ENCODE results near the gene FARS2. TPM values are rescaled to one million over a fixed set of nuclear protein-coding genes. Genes with fewer than 3 reads are reported as not detected.

Gene FARS2
- total RNA-seq, 1 experiment from 2014 or later = 17.8 TPM

DNA sequence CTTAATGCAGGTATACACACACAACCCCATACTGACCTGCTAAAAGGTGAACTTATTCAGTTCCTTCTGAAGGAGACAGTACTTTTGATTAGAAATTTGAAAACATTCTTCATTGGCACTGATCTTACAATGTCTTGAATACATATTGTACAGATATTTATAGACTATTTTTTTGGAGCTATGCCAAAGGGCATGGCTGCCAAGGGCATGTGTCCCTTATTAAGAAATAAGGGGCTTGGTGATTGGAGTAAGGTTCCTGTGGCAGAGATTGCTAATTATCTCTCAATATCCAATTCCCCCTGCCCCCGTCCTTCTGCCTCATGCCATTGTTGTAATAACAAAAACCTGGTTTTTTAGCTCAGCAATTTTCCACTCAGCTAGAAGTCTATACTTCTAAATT lies 355.9 kb downstream of the FARS2 start:
- CTCF ChIA-PET = no interaction called here
- H3K36me3 ChIP-seq (ENCODE audit: insufficient read depth, low read length, poor library complexity, severe bottlenecking) = no peaks in the 10 kb centered on the region
- intact Hi-C loops (cut with micrococcal nuclease; ENCODE audit: unreplicated experiment) = no loop called here
- no peaks in the 10 kb centered on the region for H3K4me1 ChIP-seq (ENCODE audit: insufficient read depth, low read length, poor library complexity, severe bottlenecking)
- POLR2A ChIA-PET (ENCODE audit: low non-redundant PET) = no interaction called here
- H3K27me3 ChIP-seq (replicated peaks; ENCODE audit: insufficient read depth, low read depth, low read length, poor library complexity) = no peaks in the 10 kb centered on the region
- no TSS peak for BruUV-seq (replicated peaks)
- H3K27ac ChIP-seq (ENCODE audit: low read depth, low read length, poor library complexity, severe bottlenecking) = no peak overlapping the region
- no peaks in the 10 kb centered on the region for H3K9me3 ChIP-seq (ENCODE audit: low read depth, low read length, poor library complexity, severe bottlenecking)
- TF ChIP-seq, protein P1, sequence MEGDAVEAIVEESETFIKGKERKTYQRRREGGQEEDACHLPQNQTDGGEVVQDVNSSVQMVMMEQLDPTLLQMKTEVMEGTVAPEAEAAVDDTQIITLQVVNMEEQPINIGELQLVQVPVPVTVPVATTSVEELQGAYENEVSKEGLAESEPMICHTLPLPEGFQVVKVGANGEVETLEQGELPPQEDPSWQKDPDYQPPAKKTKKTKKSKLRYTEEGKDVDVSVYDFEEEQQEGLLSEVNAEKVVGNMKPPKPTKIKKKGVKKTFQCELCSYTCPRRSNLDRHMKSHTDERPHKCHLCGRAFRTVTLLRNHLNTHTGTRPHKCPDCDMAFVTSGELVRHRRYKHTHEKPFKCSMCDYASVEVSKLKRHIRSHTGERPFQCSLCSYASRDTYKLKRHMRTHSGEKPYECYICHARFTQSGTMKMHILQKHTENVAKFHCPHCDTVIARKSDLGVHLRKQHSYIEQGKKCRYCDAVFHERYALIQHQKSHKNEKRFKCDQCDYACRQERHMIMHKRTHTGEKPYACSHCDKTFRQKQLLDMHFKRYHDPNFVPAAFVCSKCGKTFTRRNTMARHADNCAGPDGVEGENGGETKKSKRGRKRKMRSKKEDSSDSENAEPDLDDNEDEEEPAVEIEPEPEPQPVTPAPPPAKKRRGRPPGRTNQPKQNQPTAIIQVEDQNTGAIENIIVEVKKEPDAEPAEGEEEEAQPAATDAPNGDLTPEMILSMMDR (conservative IDR thresholded peaks at IDR 0.05; ENCODE audit: low read depth, low read length) = no peak
- TF ChIP-seq EZH2 (IDR thresholded peaks at IDR 0.05; ENCODE audit: borderline replicate concordance, low read depth, low read length, poor library complexity, severe bottlenecking) = no peak
- H3K4me3 ChIP-seq (ENCODE audit: low read depth, low read length, poor library complexity, severe bottlenecking) = no peak overlapping the region
- DNase-seq (ENCODE audit: low spot score) = no peak

DNA sequence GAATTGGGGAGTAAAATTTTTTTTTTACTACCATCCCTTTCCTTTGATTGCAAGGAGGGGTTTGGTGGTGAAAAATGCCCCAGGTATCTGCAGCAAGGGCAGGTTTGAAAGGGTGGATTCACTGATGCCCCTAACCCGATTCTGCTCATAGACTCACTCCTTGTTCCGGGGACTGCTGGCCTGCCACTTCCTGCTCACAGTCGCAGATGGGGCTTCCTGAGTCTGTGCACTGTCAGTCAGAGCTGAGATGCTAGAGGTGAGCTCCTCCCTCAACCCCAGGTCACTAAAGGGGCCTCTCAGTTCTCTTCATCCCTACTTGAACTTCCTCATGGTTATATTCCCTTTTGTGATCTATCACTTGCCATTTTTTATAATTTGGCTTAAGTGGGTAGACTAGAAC lies 357.9 kb downstream of the FARS2 start:
- Histone ChIP-seq H3K4me1 (ENCODE audit: insufficient read depth, low read length, poor library complexity, severe bottlenecking) (no peaks in the 10 kb centered on the region), H3K27ac (ENCODE audit: low read depth, low read length, poor library complexity, severe bottlenecking) (no peak overlapping the region), H3K9me3 (ENCODE audit: low read depth, low read length, poor library complexity, severe bottlenecking) (no peaks in the 10 kb centered on the region), H3K4me3 (ENCODE audit: low read depth, low read length, poor library complexity, severe bottlenecking) (no peak overlapping the region), H3K27me3 (replicated peaks; ENCODE audit: insufficient read depth, low read depth, low read length, poor library complexity) (no peaks in the 10 kb centered on the region), H3K36me3 (ENCODE audit: insufficient read depth, low read length, poor library complexity, severe bottlenecking) (no peaks in the 10 kb centered on the region)
- BruUV-seq (replicated peaks) = no TSS peak
- CTCF ChIA-PET = no interaction called here
- POLR2A ChIA-PET (ENCODE audit: low non-redundant PET) = no interaction called here
- DNase-seq (ENCODE audit: low spot score) = no peak
- intact Hi-C loops (cut with micrococcal nuclease; ENCODE audit: unreplicated experiment) = no loop called here
- no peak for TF ChIP-seq EZH2 (IDR thresholded peaks at IDR 0.05; ENCODE audit: borderline replicate concordance, low read depth, low read length, poor library complexity, severe bottlenecking)
- TF ChIP-seq, protein P1 (conservative IDR thresholded peaks at IDR 0.05; ENCODE audit: low read depth, low read length) = no peak

DNA sequence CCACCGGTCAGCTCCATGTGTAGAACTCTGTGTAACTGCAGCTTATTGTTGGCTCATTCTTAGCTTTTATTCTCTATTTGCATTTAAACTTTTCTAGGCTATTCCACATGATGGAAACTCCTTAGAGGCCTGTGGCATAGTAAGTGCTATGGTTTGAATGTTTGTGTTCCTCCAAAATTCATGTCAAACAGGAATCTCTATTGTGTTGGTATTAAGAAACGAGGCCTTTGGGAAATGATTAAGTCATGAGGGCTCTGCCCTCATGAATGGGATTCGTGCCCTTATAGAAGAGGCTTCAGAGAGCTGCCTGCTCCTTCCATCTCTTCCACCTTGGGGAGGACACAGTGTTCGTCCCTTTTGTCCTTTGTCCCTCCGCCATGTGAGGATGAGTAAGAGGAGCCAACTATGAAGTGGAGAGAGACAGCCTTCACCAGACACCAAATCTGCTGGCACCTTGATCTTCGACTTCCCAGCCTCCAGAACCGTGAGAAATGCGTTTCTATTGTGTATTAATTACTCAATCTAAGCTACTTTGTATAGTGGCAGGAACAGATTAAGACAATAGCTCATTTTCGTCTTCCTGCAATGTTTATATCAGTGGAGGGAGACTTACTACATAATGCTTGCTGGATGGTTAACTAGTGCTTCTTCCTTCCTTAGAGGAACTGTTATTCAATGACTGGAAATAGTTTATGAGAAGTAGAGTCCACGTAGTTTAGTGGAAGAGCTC lies 361.1 kb downstream of the FARS2 start:
- Histone ChIP-seq H3K4me1 (ENCODE audit: insufficient read depth, low read length, poor library complexity, severe bottlenecking) (no peaks in the 10 kb centered on the region), H3K9me3 (ENCODE audit: low read depth, low read length, poor library complexity, severe bottlenecking) (no peaks in the 10 kb centered on the region), H3K4me3 (ENCODE audit: low read depth, low read length, poor library complexity, severe bottlenecking) (no peak overlapping the region), H3K27me3 (replicated peaks; ENCODE audit: insufficient read depth, low read depth, low read length, poor library complexity) (no peaks in the 10 kb centered on the region), H3K27ac (ENCODE audit: low read depth, low read length, poor library complexity, severe bottlenecking) (no peak overlapping the region), H3K36me3 (ENCODE audit: insufficient read depth, low read length, poor library complexity, severe bottlenecking) (no peaks in the 10 kb centered on the region)
- CTCF ChIA-PET = no interaction called here
- intact Hi-C loops (cut with micrococcal nuclease; ENCODE audit: unreplicated experiment) = no loop called here
- POLR2A ChIA-PET (ENCODE audit: low non-redundant PET) = no interaction called here
- no peak for DNase-seq (ENCODE audit: low spot score)
- TF ChIP-seq EZH2 (IDR thresholded peaks at IDR 0.05; ENCODE audit: borderline replicate concordance, low read depth, low read length, poor library complexity, severe bottlenecking) = no peak
- TF ChIP-seq, protein P1 (conservative IDR thresholded peaks at IDR 0.05; ENCODE audit: low read depth, low read length) = no peak
- no TSS peak for BruUV-seq (replicated peaks)

All from A673 (cell line).